Lower lobe of right lung (tissue), 2 donors: ENCODE measurements around the gene TESMIN. TPM values are rescaled to one million over a fixed set of nuclear protein-coding genes. Genes with fewer than 3 reads are reported as not detected.

Experiments used
- ATAC-seq, 2 donors: fragments of 200-7000 bp; cut with Tn5 transposase; one replicate each; pipeline ENCODE4 v1.9.1; 2020 to 2022; ENCODE audit warnings: mild to moderate bottlenecking in 2 of 2, moderate library complexity in 2 of 2
- DNase-seq: peaks from one replicate; pipeline ENCODE4 v3.0.0-alpha.2; 2020
- H3K27ac ChIP-seq: fragments of 200-600 bp; one replicate; pipeline ENCODE4 v1.8.0; 2022
- H3K27me3 ChIP-seq: fragments of 200-600 bp; one replicate; pipeline ENCODE4 v1.8.0; 2022; ENCODE audit warnings: low read depth
- H3K36me3 ChIP-seq: fragments of 200-600 bp; one replicate; pipeline ENCODE4 v1.8.0; 2022; ENCODE audit warnings: mild to moderate bottlenecking
- H3K4me1 ChIP-seq: fragments of 200-600 bp; one replicate; pipeline ENCODE4 v1.8.0; 2022
- H3K4me3 ChIP-seq: fragments of 200-600 bp; one replicate; pipeline ENCODE4 v1.8.0; 2022; ENCODE audit warnings: mild to moderate bottlenecking
- H3K9me3 ChIP-seq: fragments of 200-600 bp; one replicate; pipeline ENCODE4 v1.8.0; 2022
- intact Hi-C: fragments of 100-400 bp; cut with DNase I; formaldehyde crosslinking; loops from one replicate; pipeline ENCODE4 v1.11.0; 2022
- total RNA-seq: library from RNA; stranded (reverse); fragmentation: NEBNext Ultra II Directional; extraction: Animal tissue kit (Norgen Biotek cat#: 25700); gene quantifications from one replicate; pipeline ENCODE4 v1.2.1, GENCODE V29; 2021
- TF ChIP-seq, protein P1 (sequence below): fragments of 200-600 bp; IDR thresholded peaks from one replicate; pipeline ENCODE4 v1.8.0; 2022; ENCODE audit warnings: antibody characterized with exemption, mild to moderate bottlenecking
- donor health status: DM: no; HTN: yes; CAD: no; lungs with severe emphysema.

Gene TESMIN
- total RNA-seq, 1 donor from 2014 or later: 1.9 TPM

DNA sequence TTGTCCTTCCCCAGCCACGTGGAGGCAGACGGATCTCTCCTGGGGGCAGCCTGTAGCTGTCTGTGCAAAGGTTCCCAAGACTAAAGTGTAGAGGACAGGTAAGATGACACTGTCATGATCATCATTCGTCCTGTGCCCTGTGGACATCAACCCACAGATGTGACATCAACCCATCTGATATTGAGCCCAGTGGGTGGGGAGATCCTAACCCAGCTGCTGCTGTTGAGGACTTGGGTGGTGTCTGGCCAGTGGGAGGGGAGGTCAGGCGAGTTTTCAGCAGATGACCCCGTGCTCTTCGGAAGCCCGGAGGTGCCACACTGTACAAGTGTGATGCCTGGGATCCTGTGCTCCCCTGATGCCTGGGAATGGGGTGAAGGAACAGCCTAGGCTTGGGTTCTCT is 68.2 kb downstream of the TESMIN start:
- Histone ChIP-seq H3K36me3 (no peaks in the 10 kb centered on the region), H3K4me3 (no peak overlapping the region), H3K27me3 (peaks cover 46% of the 10 kb centered on the region), H3K9me3 (no peaks in the 10 kb centered on the region), H3K27ac (no peak overlapping the region), H3K4me1 (peaks cover 12% of the 10 kb centered on the region)
- no peak for DNase-seq
- no peak for ATAC-seq
- intact Hi-C loops: no loop called here
- TF ChIP-seq, protein P1, sequence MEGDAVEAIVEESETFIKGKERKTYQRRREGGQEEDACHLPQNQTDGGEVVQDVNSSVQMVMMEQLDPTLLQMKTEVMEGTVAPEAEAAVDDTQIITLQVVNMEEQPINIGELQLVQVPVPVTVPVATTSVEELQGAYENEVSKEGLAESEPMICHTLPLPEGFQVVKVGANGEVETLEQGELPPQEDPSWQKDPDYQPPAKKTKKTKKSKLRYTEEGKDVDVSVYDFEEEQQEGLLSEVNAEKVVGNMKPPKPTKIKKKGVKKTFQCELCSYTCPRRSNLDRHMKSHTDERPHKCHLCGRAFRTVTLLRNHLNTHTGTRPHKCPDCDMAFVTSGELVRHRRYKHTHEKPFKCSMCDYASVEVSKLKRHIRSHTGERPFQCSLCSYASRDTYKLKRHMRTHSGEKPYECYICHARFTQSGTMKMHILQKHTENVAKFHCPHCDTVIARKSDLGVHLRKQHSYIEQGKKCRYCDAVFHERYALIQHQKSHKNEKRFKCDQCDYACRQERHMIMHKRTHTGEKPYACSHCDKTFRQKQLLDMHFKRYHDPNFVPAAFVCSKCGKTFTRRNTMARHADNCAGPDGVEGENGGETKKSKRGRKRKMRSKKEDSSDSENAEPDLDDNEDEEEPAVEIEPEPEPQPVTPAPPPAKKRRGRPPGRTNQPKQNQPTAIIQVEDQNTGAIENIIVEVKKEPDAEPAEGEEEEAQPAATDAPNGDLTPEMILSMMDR: no peak

GRCh38 chr11:68682531-68682961 is 68.8 kb downstream of the TESMIN start:
- Histone ChIP-seq H3K36me3 (no peaks in the 10 kb centered on the region), H3K27me3 (peaks cover 46% of the 10 kb centered on the region), H3K4me1 (peaks cover 12% of the 10 kb centered on the region), H3K27ac (no peak overlapping the region), H3K9me3 (no peaks in the 10 kb centered on the region), H3K4me3 (no peak overlapping the region)
- no peak for ATAC-seq
- DNase-seq: no peak
- intact Hi-C loops: no loop called here
- TF ChIP-seq, protein P1: no peak

- peaks cover 39% of the 10 kb centered on the region for H3K27me3 ChIP-seq
- peaks cover 15% of the 10 kb centered on the region for H3K4me1 ChIP-seq
- DNase-seq (no peak), ATAC-seq (no peak)
- TF ChIP-seq, protein P1: no peak
- H3K27ac ChIP-seq: no peak overlapping the region
- H3K9me3 ChIP-seq: no peaks in the 10 kb centered on the region
- H3K4me3 ChIP-seq: no peak overlapping the region
- no peaks in the 10 kb centered on the region for H3K36me3 ChIP-seq
- intact Hi-C loops: no loop called here
Measured at GRCh38 chr11:68680541-68681231, 70.6 kb downstream of the TESMIN start.

DNA sequence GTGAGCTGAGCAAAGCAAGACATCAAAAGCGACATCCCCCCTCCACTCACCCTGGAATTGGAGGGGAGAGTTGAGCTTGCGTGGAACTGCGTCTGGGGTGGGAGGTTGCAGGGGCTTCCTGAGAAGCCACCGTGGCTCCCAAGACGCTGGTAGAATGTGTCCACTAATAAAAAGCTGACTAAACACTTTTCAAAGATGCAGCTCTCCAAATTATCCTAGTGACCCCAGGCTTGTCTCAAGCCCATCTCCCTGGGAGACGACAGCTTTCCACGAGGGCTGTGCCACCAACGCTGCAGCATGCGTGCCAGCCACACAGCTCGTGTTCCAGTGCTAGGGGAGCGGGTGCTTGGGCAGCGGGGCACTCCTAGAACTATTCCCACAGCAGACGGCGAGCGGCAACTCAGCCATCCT is 73.3 kb downstream of the TESMIN start:
- peaks cover 13% of the 10 kb centered on the region for H3K27me3 ChIP-seq
- H3K4me1 ChIP-seq: peaks cover 3% of the 10 kb centered on the region
- intact Hi-C loops: no loop called here
- ATAC-seq (no peak), DNase-seq (no peak)
- TF ChIP-seq, protein P1: no peak
- no peaks in the 10 kb centered on the region for H3K36me3 ChIP-seq
- no peak overlapping the region for H3K27ac ChIP-seq
- H3K9me3 ChIP-seq: no peaks in the 10 kb centered on the region
- H3K4me3 ChIP-seq: no peak overlapping the region

GRCh38 chr11:68677432-68677831 is 73.9 kb downstream of the TESMIN start:
- ATAC-seq (peak; percentile 31 to 60), DNase-seq (no peak)
- Histone ChIP-seq H3K27ac (no peak overlapping the region), H3K9me3 (no peaks in the 10 kb centered on the region), H3K4me1 (peaks cover 3% of the 10 kb centered on the region), H3K27me3 (peaks cover 7% of the 10 kb centered on the region), H3K4me3 (no peak overlapping the region), H3K36me3 (no peaks in the 10 kb centered on the region)
- TF ChIP-seq, protein P1: no peak
- intact Hi-C loops: no loop called here
